VCaP (cell line): Measurements from ENCODE around the gene PPP3R2.

Experiments
- H3K27ac ChIP-seq: fragments of 450-650 bp; 2 replicates; pipeline ENCODE4 v1.5.1; 2017
- CTCF ChIP-seq: fragments of 450-650 bp; conservative IDR thresholded peaks from 2 replicates; pipeline ENCODE4 v1.5.1; 2017; ENCODE audit warnings: mild to moderate bottlenecking, moderate library complexity

The PPP3R2 gene

GRCh38 chr9:101631892-101632291 lies 37.1 kb upstream of the PPP3R2 start:
- H3K27ac ChIP-seq = no peak overlapping the region
- no peak for TF ChIP-seq CTCF

GRCh38 chr9:101629636-101630035 lies 34.9 kb upstream of the PPP3R2 start:
- no peak overlapping the region for H3K27ac ChIP-seq
- no peak for TF ChIP-seq CTCF

- no peak for TF ChIP-seq CTCF
These were observed 33.4 kb upstream of the PPP3R2 start for GRCh38 chr9:101628173-101628572.

GRCh38 chr9:101626295-101626694 lies 31.5 kb upstream of the PPP3R2 start:
- TF ChIP-seq CTCF = no peak
- no peak overlapping the region for H3K27ac ChIP-seq

More at GRCh38 chr9:101628173-101628572, 33.4 kb upstream of the PPP3R2 start:
- H3K27ac ChIP-seq = no peak overlapping the region

- no peak for TF ChIP-seq CTCF
- no peak overlapping the region for H3K27ac ChIP-seq
These were observed 31.1 kb upstream of the PPP3R2 start for GRCh38 chr9:101625876-101626275.

- H3K27ac ChIP-seq = no peak overlapping the region
- no peak for TF ChIP-seq CTCF
These were observed 25.7 kb upstream of the PPP3R2 start for GRCh38 chr9:101620452-101620851.

- TF ChIP-seq CTCF = no peak
- H3K27ac ChIP-seq = no peak overlapping the region
These were observed 23.9 kb upstream of the PPP3R2 start for GRCh38 chr9:101618698-101619097.

- no peak overlapping the region for H3K27ac ChIP-seq
- no peak for TF ChIP-seq CTCF
These were observed 10.8 kb upstream of the PPP3R2 start for GRCh38 chr9:101605547-101605946.
